Measurements from ENCODE around the gene BTG1.
A peak's percentile ranks its signal among the peaks of the same experiment; 100 is the strongest.
"Not testable (repeated sequence)": the region's sequence is repeated elsewhere in the genome, so short reads cannot be mapped to it uniquely, and the experiment has no call there.

BTG1 gene

GRCh38 chr12:92147491-92147890 lies 1.8 kb upstream of the BTG1 start:
- no peak for DNase-seq

GRCh38 chr12:92146497-92147224 lies 1.0 kb upstream of the BTG1 start:
- peak in 1 of 2 experiments; percentile 61 for DNase-seq

- DNase-seq, result no peak
Observed at GRCh38 chr12:92145481-92145730, 240 bp downstream of the BTG1 start.

- peak; percentile 16 to 54 for DNase-seq
Observed at GRCh38 chr12:92144631-92145480, 790 bp downstream of the BTG1 start.

GRCh38 chr12:92143686-92144630 lies 1.7 kb downstream of the BTG1 start:
- peak; percentile 78 to 83 for DNase-seq

- DNase-seq, result no peak
Observed at GRCh38 chr12:92143258-92143657, 2.4 kb downstream of the BTG1 start.

- DNase-seq, result no peak
Observed at GRCh38 chr12:92142251-92142926, 3.3 kb downstream of the BTG1 start.

GRCh38 chr12:92141591-92142121 lies 4.0 kb downstream of the BTG1 start:
- no peak for DNase-seq

- no peak for DNase-seq
Observed at GRCh38 chr12:92140896-92141536, 4.6 kb downstream of the BTG1 start.

- no peak for DNase-seq
Observed at GRCh38 chr12:92140156-92140555, 5.5 kb downstream of the BTG1 start.

GRCh38 chr12:92139634-92140150 lies 6.0 kb downstream of the BTG1 start:
- no peak for DNase-seq

- no peak for DNase-seq
Observed at GRCh38 chr12:92138626-92139025, 7.0 kb downstream of the BTG1 start.

GRCh38 chr12:92138144-92138543 lies 7.5 kb downstream of the BTG1 start:
- no peak for DNase-seq

GRCh38 chr12:92136965-92137721 lies 8.5 kb downstream of the BTG1 start:
- no peak for DNase-seq

- DNase-seq, result peak; percentile 36 to 67
Observed at GRCh38 chr12:92136026-92136730, 9.5 kb downstream of the BTG1 start.

- DNase-seq, result not testable (repeated sequence)
Observed at GRCh38 chr12:92135541-92135940, 10.1 kb downstream of the BTG1 start.

GRCh38 chr12:92134638-92135274 lies 10.9 kb downstream of the BTG1 start:
- DNase-seq, result no peak

- peak; percentile 38 to 52 for DNase-seq
Observed at GRCh38 chr12:92133795-92134637, 11.6 kb downstream of the BTG1 start.

- DNase-seq, result no peak
Observed at GRCh38 chr12:92133171-92133570, 12.5 kb downstream of the BTG1 start.

All from Kasumi-1 (cell line).